Smooth muscle cell (in vitro differentiated cells): Measurements from ENCODE around the gene ZDHHC14. TPM values are rescaled to one million over a fixed set of nuclear protein-coding genes. Genes with fewer than 3 reads are reported as not detected.
"Not testable (repeated sequence)": the region's sequence is repeated elsewhere in the genome, so short reads cannot be mapped to it uniquely, and the experiment has no call there.

Experiments
- DNase-seq: peaks from one replicate; lab custom pipeline; 2025; ENCODE audit not compliant: unreplicated experiment; lab: John Stamatoyannopoulos, UW
- H2AFZ ChIP-seq: fragments of 200-600 bp; sonication (generic); 2 replicates; pipeline ENCODE4 v1.6.0; 2016; ENCODE audit warnings: antibody characterized with exemption, low read depth, mild to moderate bottlenecking
- H3F3A ChIP-seq: fragments of 200-600 bp; sonication (generic); 2 replicates; pipeline ENCODE4 v1.6.0; 2017; ENCODE audit warnings: antibody characterized with exemption, low read depth
- H3K27ac ChIP-seq: fragments of 200-600 bp; sonication (generic); 2 replicates; pipeline ENCODE4 v1.5.1; 2016; ENCODE audit warnings: low read depth, mild to moderate bottlenecking
- H3K27me3 ChIP-seq: fragments of 200-600 bp; sonication (generic); 2 replicates; pipeline ENCODE4 v1.6.1; 2016; ENCODE audit warnings: low read depth, mild to moderate bottlenecking
- H3K36me3 ChIP-seq: fragments of 200-600 bp; sonication (generic); 2 replicates; pipeline ENCODE4 v1.5.1; 2016; ENCODE audit warnings: low read depth
- H3K4me1 ChIP-seq: fragments of 200-600 bp; sonication (generic); 2 replicates; pipeline ENCODE4 v1.5.1; 2016; ENCODE audit warnings: low read depth
- H3K4me2 ChIP-seq: fragments of 200-600 bp; sonication (generic); 2 replicates; pipeline ENCODE4 v1.6.0; 2016; ENCODE audit warnings: mild to moderate bottlenecking
- H3K4me3 ChIP-seq: fragments of 200-600 bp; sonication (generic); 2 replicates; pipeline ENCODE4 v1.5.1; 2016; ENCODE audit warnings: mild to moderate bottlenecking
- H3K79me2 ChIP-seq: fragments of 200-600 bp; sonication (generic); 2 replicates; pipeline ENCODE4 v1.6.0; 2016; ENCODE audit warnings: low read depth, mild to moderate bottlenecking
- H3K9ac ChIP-seq: fragments of 200-600 bp; sonication (generic); 2 replicates; pipeline ENCODE4 v1.6.0; 2016; ENCODE audit warnings: low read depth
- H3K9me3 ChIP-seq: fragments of 200-600 bp; sonication (generic); replicated peaks from 2 replicates; pipeline ENCODE4 v1.5.1; 2016; ENCODE audit warnings: low read depth
- H4K20me1 ChIP-seq: fragments of 200-600 bp; sonication (generic); 2 replicates; pipeline ENCODE4 v1.6.0; 2016; ENCODE audit warnings: low read depth
- WGBS: methylation state at CpG from one replicate; pipeline ENCODE4 v1.1.7; 2016; ENCODE audit warnings: low lambda C conversion rate; 5-methylcytosine and 5-hydroxymethylcytosine counted together
- polyA plus RNA-seq: library from polyadenylated mRNA; unstranded; fragments of >200 nt; fragmentation: Nextera tagmentation; extraction: Ambion mirVana; gene quantifications from 2 replicates; pipeline ENCODE4 v1.2.1, GENCODE V29; 2016
- total RNA-seq: library from RNA; depleted of rRNA; stranded (reverse); fragments of >200 nt; gene quantifications from 2 replicates; pipeline ENCODE4 v1.2.3, GENCODE V29; 2014
- TF ChIP-seq, protein P1 (sequence below): fragments of 200-600 bp; sonication (generic); IDR thresholded peaks from 2 replicates; pipeline ENCODE4 v1.5.1; 2017; ENCODE audit warnings: borderline replicate concordance, mild to moderate bottlenecking, antibody characterized with exemption; ENCODE audit not compliant: insufficient read depth, poor library complexity, severe bottlenecking

The ZDHHC14 gene
- total and polyA plus RNA-seq, 2 experiments from 2014 or later, result 1.3 to 1.6 TPM

DNA sequence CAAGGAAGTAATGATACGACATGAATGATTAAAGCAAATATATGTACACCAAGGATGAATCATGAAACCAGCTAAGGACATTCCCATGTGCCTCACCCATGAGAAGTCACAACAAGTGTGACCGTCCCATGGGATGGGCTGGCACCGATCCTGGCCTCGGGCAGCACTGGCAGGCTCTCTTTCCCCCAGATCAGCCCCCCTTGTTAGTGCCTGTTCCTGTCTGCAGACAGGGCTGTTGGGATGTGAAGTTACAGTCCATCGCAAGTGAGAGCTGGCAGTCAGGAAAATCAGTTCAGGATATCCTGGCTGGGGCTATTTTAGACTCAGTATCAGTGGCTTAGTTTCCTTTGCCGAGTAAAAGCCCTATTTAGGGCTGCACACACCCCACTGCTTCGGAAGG lies 312.9 kb downstream of the ZDHHC14 start:
- no peak overlapping the region for H2AFZ ChIP-seq

DNA sequence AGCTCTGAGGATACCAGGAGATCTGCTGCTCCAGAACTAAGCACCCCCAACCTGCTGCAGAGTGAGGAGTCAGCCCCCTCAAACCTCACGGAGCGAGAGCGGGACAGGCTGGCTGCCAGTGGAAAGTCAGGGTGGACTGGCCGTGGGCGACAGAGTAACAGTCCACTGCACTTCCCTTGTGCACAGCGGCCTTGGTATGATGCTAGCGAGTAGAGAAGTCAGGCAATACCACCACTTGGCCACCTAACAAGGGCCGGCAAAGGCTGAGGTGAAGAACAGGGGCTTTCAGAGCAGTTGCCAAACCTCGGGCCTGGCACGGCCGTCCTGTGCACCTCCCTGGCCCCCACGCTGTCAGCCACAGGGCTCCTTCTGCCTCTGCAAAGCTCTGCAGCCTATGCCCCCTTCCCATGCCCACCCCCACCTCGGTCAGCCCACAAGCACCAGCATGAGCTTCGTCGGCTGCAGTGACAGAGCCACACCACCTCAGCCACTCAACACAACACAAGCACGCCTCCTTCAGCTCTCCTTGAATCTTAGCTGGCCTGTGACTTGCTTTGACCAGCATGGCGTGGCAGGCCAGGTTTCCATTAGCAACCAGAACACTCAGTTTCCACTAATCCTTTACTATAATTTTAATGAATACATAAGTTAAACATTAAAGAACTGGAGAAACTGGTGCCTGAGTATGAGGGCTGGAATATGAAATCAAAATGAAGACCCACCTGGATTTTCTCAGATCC lies 314.5 kb downstream of the ZDHHC14 start:
- Histone ChIP-seq H3K79me2 (no peaks in the 10 kb centered on the region), H4K20me1 (no peaks in the 10 kb centered on the region), H2AFZ (no peak overlapping the region), H3K36me3 (no peaks in the 10 kb centered on the region), H3K27me3 (no peaks in the 10 kb centered on the region), H3F3A (no peaks in the 10 kb centered on the region), H3K4me2 (no peak overlapping the region), H3K27ac (no peak overlapping the region), H3K9me3 (no peaks in the 10 kb centered on the region), H3K4me3 (no peak overlapping the region), H3K4me1 (no peaks in the 10 kb centered on the region), H3K9ac (no peak overlapping the region)
- WGBS, result 92% methylated on average over 17 of the region's 17 CpGs
- TF ChIP-seq, protein P1, sequence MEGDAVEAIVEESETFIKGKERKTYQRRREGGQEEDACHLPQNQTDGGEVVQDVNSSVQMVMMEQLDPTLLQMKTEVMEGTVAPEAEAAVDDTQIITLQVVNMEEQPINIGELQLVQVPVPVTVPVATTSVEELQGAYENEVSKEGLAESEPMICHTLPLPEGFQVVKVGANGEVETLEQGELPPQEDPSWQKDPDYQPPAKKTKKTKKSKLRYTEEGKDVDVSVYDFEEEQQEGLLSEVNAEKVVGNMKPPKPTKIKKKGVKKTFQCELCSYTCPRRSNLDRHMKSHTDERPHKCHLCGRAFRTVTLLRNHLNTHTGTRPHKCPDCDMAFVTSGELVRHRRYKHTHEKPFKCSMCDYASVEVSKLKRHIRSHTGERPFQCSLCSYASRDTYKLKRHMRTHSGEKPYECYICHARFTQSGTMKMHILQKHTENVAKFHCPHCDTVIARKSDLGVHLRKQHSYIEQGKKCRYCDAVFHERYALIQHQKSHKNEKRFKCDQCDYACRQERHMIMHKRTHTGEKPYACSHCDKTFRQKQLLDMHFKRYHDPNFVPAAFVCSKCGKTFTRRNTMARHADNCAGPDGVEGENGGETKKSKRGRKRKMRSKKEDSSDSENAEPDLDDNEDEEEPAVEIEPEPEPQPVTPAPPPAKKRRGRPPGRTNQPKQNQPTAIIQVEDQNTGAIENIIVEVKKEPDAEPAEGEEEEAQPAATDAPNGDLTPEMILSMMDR, result no peak
- no peak for DNase-seq

More for the DNA sequence above, 312.9 kb downstream of the ZDHHC14 start:
- Histone ChIP-seq H3K4me3 (no peak overlapping the region), H4K20me1 (no peaks in the 10 kb centered on the region), H3K9me3 (no peaks in the 10 kb centered on the region), H3K4me1 (no peaks in the 10 kb centered on the region), H3K27me3 (no peaks in the 10 kb centered on the region), H3K27ac (no peak overlapping the region), H3K9ac (no peak overlapping the region), H3F3A (no peaks in the 10 kb centered on the region), H3K4me2 (no peak overlapping the region), H3K36me3 (no peaks in the 10 kb centered on the region), H3K79me2 (no peaks in the 10 kb centered on the region)
- TF ChIP-seq, protein P1, result no peak
- WGBS, result 78% methylated on average over 7 of the region's 7 CpGs
- no peak for DNase-seq

DNA sequence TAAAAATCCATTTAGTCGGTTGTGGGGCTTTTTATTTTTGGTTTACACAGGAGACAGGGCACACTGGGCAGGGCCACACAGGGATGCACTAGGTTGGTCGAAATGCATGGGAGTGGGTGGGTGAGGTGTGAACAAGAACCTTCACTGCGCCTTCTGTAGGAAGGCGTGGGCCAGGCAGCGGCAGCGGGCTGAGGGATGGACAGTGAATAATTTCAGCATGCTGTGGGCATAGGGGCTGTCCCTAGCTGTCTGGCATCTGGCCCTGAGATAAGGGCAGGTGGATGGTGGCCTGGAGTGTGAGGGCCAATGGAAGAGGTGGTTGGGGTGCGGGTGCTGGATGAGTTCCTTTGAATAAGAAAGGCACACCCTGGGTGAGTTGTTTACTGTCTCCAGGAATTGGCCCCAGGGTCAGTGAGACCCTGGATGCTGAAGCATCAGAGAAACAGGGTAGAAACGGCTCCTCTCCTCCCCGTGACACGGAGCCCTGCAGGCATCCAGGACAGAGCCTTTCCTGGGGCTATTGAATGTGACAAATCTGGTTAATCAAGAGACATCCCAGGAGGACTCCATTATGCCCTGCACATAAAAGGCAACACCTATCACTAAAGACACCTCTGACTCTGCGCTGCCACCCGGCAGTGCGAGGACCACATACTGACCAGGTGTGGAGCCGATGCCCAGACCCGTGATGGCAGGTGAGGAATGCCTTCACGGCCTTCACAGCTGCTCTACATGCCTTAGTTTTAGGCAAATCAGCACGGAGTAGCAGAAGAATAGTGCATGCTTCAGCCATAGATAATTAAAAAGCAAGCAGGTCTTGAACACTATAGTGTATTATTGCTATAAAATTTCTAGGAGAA lies 319.0 kb downstream of the ZDHHC14 start:
- Histone ChIP-seq H2AFZ (no peak overlapping the region), H3K36me3 (no peaks in the 10 kb centered on the region), H3K4me3 (no peak overlapping the region), H3K27ac (no peak overlapping the region), H3K79me2 (no peaks in the 10 kb centered on the region), H3K9me3 (no peaks in the 10 kb centered on the region), H3F3A (no peaks in the 10 kb centered on the region), H3K4me1 (no peaks in the 10 kb centered on the region), H3K27me3 (no peaks in the 10 kb centered on the region), H4K20me1 (no peaks in the 10 kb centered on the region), H3K4me2 (no peak overlapping the region), H3K9ac (no peak overlapping the region)
- TF ChIP-seq, protein P1, result no peak
- no peak for DNase-seq
- WGBS, result 76% methylated on average over 17 of the region's 17 CpGs

DNA sequence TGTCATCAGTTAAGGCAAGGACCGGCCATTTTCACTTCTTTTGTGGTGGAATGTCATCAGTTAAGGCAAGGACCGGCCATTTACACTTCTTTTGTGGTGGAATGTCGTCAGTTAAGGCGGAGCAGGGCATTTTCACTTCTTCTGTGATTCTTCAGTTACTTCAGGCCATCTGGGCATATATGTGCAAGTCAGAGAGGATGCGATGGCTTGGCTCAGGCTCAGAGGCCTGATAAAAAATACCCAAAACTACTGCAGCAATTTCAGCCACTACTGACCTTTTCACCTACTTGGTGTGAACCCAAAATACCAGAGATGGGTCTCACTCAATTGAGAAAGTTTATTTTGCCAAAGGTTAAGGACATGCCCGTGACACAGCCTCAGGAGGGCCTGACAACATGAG lies 325.4 kb downstream of the ZDHHC14 start:
- not testable (repeated sequence) for H4K20me1 ChIP-seq, H3K27ac ChIP-seq, H3K9ac ChIP-seq, H3K4me1 ChIP-seq, H3K4me2 ChIP-seq, H3K79me2 ChIP-seq, H2AFZ ChIP-seq, H3F3A ChIP-seq, H3K9me3 ChIP-seq, H3K36me3 ChIP-seq, DNase-seq, H3K4me3 ChIP-seq, H3K27me3 ChIP-seq
- 91% methylated on average over 6 of the region's 6 CpGs for WGBS
